Esophagus (tissue), 2 donors: ENCODE measurements around the gene UTS2B. TPM values are rescaled to one million over a fixed set of nuclear protein-coding genes. Genes with fewer than 3 reads are reported as not detected.

Experiments used
- H3K27ac ChIP-seq, 2 donors: one replicate each; pipeline ENCODE4 v1.5.1; 2013; ENCODE audit warnings: low read depth in 2 of 2, mild to moderate bottlenecking in 2 of 2, inconsistent platforms in 1 of 2, low read length in 1 of 2, moderate library complexity in 1 of 2
- H3K27me3 ChIP-seq, 2 donors: one replicate each; pipeline ENCODE4 v1.6.1; 2013; ENCODE audit warnings: low read length in 2 of 2, control low read depth in 1 of 2, mild to moderate bottlenecking in 1 of 2; ENCODE audit not compliant: insufficient read depth in 2 of 2, control insufficient read depth in 1 of 2
- H3K36me3 ChIP-seq, 2 donors: one replicate each; pipeline ENCODE4 v1.6.1; 2013; ENCODE audit warnings: low read length in 1 of 2; ENCODE audit not compliant: control insufficient read depth in 2 of 2, insufficient read depth in 2 of 2
- H3K4me1 ChIP-seq, 2 donors: one replicate each; pipeline ENCODE4 v1.6.1; 2013; ENCODE audit warnings: low read length in 1 of 2; ENCODE audit not compliant: control insufficient read depth in 2 of 2, insufficient read depth in 2 of 2
- H3K4me3 ChIP-seq, 2 donors: one replicate each; pipeline ENCODE4 v1.5.1; 2013; ENCODE audit warnings: low read length in 2 of 2, mild to moderate bottlenecking in 2 of 2, low read depth in 1 of 2, moderate library complexity in 1 of 2
- H3K9me3 ChIP-seq, 2 donors: one replicate each; pipeline ENCODE4 v1.6.1; 2013; ENCODE audit warnings: mild to moderate bottlenecking in 2 of 2, low read depth in 1 of 2, low read length in 1 of 2, moderate library complexity in 1 of 2; ENCODE audit not compliant: control insufficient read depth in 2 of 2, insufficient read depth in 1 of 2
- WGBS, 2 donors: extraction: QIAGEN DNeasy Blood & Tissue Kit; methylation state at CpG; one replicate each; pipeline ENCODE4 v1.1.7; 2013; 5-methylcytosine and 5-hydroxymethylcytosine counted together
- polyA plus RNA-seq, 2 donors: library from polyadenylated mRNA; stranded (reverse); fragments of 200-250 nt; gene quantifications; one replicate each; pipeline ENCODE4 v1.2.3, GENCODE V29; 2013
- donor health status: healthy with polysubstance abuse.
- donor health status: Bipolar disorder and iron deficiency.

The UTS2B gene
- polyA plus RNA-seq, 2 donors = 0.04 TPM; not detected in 1

GRCh38 chr3:191342006-191342405 is 11.7 kb upstream of the UTS2B start:
- Histone ChIP-seq H3K36me3 (no peaks in the 10 kb centered on the region), H3K4me1 (no peaks in the 10 kb centered on the region), H3K9me3 (no peaks in the 10 kb centered on the region), H3K27ac (no peak overlapping the region), H3K4me3 (no peak overlapping the region), H3K27me3 (no peaks in the 10 kb centered on the region)
- 67 to 70% methylated on average over 2 of the region's 2 CpGs for WGBS, 2 donors

- Histone ChIP-seq H3K4me1 (no peaks in the 10 kb centered on the region), H3K27ac (no peak overlapping the region), H3K4me3 (no peak overlapping the region), H3K27me3 (no peaks in the 10 kb centered on the region), H3K9me3 (no peaks in the 10 kb centered on the region), H3K36me3 (no peaks in the 10 kb centered on the region)
- 96% methylated on average over 1 of the region's 1 CpG for WGBS, 2 donors
Observed at GRCh38 chr3:191340966-191341365, 10.6 kb upstream of the UTS2B start.

GRCh38 chr3:191340351-191340750 is 10.0 kb upstream of the UTS2B start:
- Histone ChIP-seq H3K4me1 (no peaks in the 10 kb centered on the region), H3K27ac (no peak overlapping the region), H3K27me3 (no peaks in the 10 kb centered on the region), H3K9me3 (no peaks in the 10 kb centered on the region), H3K36me3 (no peaks in the 10 kb centered on the region), H3K4me3 (no peak overlapping the region)
- 94 to 96% methylated on average over 2 of the region's 2 CpGs for WGBS, 2 donors

GRCh38 chr3:191339316-191339917 is 9.1 kb upstream of the UTS2B start:
- Histone ChIP-seq H3K27ac (no peak overlapping the region), H3K9me3 (no peaks in the 10 kb centered on the region), H3K4me3 (no peak overlapping the region), H3K4me1 (no peaks in the 10 kb centered on the region), H3K27me3 (no peaks in the 10 kb centered on the region), H3K36me3 (no peaks in the 10 kb centered on the region)
- 66 to 76% methylated on average over 3 of the region's 3 CpGs for WGBS, 2 donors

- Histone ChIP-seq H3K4me1 (no peaks in the 10 kb centered on the region), H3K9me3 (no peaks in the 10 kb centered on the region), H3K27ac (no peak overlapping the region), H3K27me3 (no peaks in the 10 kb centered on the region), H3K36me3 (no peaks in the 10 kb centered on the region), H3K4me3 (no peak overlapping the region)
- WGBS, 2 donors = 91% methylated on average over 4 of the region's 4 CpGs
Observed at GRCh38 chr3:191338177-191338488, 7.8 kb upstream of the UTS2B start.

- H3K4me3 ChIP-seq = no peak overlapping the region
- WGBS, 2 donors = 66 to 77% methylated on average over 2 of the region's 2 CpGs
- no peaks in the 10 kb centered on the region for H3K4me1 ChIP-seq
- H3K27me3 ChIP-seq = no peaks in the 10 kb centered on the region
- H3K27ac ChIP-seq = no peak overlapping the region
- H3K36me3 ChIP-seq = no peaks in the 10 kb centered on the region
- H3K9me3 ChIP-seq = no peaks in the 10 kb centered on the region
Observed at GRCh38 chr3:191336833-191337232, 6.5 kb upstream of the UTS2B start.

- Histone ChIP-seq H3K27ac (no peak overlapping the region), H3K27me3 (no peaks in the 10 kb centered on the region), H3K4me3 (no peak overlapping the region), H3K9me3 (no peaks in the 10 kb centered on the region), H3K36me3 (no peaks in the 10 kb centered on the region), H3K4me1 (no peaks in the 10 kb centered on the region)
- 84 to 91% methylated on average over 4 of the region's 4 CpGs for WGBS, 2 donors
Observed at GRCh38 chr3:191334346-191334893, 4.1 kb upstream of the UTS2B start.

- no peaks in the 10 kb centered on the region for H3K36me3 ChIP-seq
- H3K27me3 ChIP-seq = no peaks in the 10 kb centered on the region
- H3K4me1 ChIP-seq = no peaks in the 10 kb centered on the region
- no peaks in the 10 kb centered on the region for H3K9me3 ChIP-seq
- H3K4me3 ChIP-seq = no peak overlapping the region
- WGBS, 2 donors = 93 to 94% methylated on average over 3 of the region's 3 CpGs
- no peak overlapping the region for H3K27ac ChIP-seq
Observed at GRCh38 chr3:191333298-191333880, 3.1 kb upstream of the UTS2B start.

GRCh38 chr3:191331388-191331787 is 1.1 kb upstream of the UTS2B start:
- Histone ChIP-seq H3K4me1 (no peaks in the 10 kb centered on the region), H3K36me3 (no peaks in the 10 kb centered on the region), H3K27me3 (no peaks in the 10 kb centered on the region), H3K4me3 (no peak overlapping the region), H3K9me3 (no peaks in the 10 kb centered on the region), H3K27ac (no peak overlapping the region)
- WGBS, 2 donors = 57 to 62% methylated on average over 3 of the region's 3 CpGs

- no peaks in the 10 kb centered on the region for H3K36me3 ChIP-seq
- no peaks in the 10 kb centered on the region for H3K4me1 ChIP-seq
- 17 to 23% methylated on average over 11 of the region's 11 CpGs for WGBS, 2 donors
- peak overlapping the region; percentile 89 to 97 for H3K4me3 ChIP-seq
- no peaks in the 10 kb centered on the region for H3K27me3 ChIP-seq
- peak overlapping the region; percentile 86 to 91 for H3K27ac ChIP-seq
- H3K9me3 ChIP-seq = no peaks in the 10 kb centered on the region
Observed at GRCh38 chr3:191330530-191331048, 263 bp upstream of the UTS2B start.
